Measurements from ENCODE around the gene HMCES.
A peak's percentile ranks its signal among the peaks of the same experiment; 100 is the strongest.

Gene HMCES

DNA sequence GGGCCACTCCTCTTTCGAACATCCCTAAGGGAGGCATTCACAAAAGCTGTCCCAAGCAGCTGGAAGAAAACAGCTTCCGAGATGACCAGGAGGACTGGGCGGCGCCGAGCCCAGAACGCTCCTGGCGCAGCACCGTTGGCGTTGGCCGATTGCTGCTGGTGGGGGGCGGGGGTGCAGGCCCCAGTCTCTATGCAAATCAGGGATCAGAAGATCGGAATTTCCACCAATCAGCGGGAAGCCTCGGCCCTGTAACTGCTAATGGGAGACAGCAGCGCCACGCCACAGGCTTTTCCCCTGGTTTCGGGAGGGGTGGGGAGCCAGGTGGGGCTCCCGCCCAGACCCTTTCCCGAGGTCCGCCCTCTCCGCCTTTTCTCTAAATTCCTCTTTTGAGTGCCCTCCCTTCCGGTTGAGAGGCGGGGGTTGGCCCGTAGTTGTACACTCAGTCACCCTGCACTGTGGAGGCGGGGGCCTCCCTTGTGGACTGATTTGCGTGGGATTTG lies 27.0 kb downstream of the HMCES start:
- peak; percentile 78 for DNase-seq

DNA sequence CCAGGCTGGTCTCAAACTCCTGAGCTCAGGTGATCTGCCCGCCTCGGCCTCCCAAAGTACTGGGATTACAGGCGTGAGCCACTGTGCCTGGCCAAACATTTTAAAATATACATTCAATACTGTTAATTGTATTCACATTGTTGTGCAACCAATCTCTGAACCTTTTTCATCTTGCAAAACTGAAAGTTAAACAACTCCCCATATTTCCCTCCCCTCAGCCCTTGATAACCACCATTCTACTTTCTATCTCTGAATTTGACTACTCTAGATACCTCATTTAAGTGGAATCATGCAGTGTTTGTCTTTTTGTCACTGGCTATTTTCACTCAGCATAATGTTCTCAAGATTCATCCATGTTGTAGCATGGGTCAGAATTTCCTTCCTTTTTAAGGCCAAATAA lies 30.0 kb downstream of the HMCES start:
- DNase-seq: no peak

DNA sequence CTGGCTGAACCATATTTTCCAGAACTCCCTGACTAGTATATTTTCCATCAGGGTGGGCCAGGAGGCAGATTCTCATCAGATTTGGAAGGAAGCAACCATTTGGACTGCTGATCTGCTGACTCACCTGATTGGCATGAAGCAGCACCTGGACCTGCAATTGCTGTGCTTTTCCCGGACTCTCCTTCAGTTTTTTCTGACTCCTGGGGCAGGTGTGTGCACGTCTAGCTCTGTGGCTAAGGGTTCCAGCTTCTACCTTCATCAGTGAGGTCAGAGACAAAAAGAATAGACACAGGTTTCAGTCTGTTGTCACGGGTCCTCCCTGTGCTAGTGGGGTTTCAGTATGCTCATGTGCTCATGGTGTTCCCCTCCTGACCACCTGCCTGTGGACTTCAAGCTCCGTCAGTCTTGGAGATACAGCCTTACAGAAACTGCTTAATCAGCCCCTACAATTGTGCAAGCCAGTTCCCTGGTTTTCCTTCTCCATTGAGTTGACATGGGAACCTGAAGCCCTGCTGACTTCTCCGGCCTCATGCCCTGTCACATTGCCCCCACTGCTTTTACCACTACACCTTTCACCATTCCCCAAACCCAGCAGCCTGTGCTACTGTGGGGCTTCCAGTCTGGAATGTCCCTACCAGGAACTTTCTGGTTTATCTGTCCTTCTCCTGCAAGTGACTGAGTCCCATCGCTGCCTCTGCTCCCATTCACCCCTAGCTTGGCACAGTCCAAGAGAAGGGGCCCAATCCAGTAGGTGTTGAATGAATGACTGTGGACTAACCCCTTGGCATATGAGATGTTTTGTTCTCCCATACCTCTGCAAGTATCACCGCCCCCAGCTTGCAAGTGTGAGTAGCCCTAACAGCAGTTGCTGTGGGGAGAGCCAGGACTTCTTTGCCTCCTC lies 31.7 kb downstream of the HMCES start:
- no peak for DNase-seq

DNA sequence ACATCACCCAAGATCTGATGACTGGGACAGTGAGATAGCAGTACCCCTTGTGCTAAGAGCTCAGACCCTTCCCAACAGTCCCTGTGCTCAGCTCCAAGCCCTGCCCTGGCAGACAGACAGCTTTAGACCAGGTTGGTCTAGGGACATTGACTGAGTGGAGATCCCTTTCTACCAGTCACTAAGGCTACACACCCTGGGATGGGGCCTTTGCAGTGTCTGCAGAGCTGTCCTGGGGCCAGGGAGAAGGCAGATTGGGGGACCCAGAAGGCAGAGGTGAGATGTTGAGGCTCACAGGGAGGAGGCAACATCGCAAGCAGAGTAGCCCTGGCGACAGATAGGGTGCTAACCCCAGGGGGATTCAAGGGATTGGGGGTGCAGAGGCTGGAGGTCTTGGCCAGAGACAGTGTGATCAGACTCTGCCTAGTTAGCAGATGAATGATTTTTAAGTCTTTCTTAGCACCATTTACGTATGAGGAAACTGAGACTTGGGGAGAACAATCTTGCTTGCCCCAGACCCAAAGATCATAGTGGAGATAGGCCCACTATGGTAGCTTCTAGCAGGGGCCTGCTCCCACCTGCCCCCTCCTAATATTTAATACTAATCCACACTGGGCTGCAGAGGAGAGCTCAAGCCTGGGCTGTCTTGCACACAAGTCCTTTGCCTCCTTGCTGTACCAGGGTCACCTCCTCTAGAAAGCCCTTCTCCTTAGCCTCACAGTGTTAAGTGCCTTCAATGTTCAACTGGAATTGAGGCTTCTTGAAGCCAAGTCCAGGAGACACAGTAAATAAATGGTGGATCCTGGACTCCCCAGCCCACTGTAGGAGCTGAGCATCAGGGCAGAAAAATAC lies 32.6 kb downstream of the HMCES start:
- no peak for DNase-seq

DNA sequence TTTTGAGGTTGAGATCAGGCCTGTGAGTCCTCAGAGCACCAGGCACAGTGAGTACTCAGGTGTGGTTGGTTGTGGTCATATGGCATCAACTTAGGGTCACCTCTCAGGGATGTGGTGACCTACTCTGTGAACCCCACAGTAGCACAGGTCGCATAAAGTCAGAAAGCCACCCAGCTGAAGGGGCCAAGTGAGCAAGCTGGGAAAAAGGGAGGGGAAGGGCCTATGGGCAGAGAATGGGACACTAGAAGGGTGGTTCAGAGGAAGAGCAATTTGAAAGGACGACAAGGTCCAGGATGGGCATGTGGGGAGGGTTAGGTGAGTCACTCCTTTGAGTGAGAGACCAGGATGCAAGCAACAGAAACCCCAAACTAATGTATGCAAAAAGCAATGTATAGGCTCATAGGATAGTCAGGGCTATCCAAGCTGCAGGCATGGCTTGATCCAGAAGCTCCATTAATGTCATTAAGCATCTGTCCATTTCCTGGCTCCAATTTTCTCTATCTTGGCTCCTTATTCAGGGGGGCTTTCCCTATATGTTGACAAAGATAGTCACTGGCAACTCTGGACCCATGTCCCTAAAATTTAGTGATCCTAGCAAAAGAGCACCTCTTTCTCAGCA lies 33.5 kb downstream of the HMCES start:
- no peak for DNase-seq

DNA sequence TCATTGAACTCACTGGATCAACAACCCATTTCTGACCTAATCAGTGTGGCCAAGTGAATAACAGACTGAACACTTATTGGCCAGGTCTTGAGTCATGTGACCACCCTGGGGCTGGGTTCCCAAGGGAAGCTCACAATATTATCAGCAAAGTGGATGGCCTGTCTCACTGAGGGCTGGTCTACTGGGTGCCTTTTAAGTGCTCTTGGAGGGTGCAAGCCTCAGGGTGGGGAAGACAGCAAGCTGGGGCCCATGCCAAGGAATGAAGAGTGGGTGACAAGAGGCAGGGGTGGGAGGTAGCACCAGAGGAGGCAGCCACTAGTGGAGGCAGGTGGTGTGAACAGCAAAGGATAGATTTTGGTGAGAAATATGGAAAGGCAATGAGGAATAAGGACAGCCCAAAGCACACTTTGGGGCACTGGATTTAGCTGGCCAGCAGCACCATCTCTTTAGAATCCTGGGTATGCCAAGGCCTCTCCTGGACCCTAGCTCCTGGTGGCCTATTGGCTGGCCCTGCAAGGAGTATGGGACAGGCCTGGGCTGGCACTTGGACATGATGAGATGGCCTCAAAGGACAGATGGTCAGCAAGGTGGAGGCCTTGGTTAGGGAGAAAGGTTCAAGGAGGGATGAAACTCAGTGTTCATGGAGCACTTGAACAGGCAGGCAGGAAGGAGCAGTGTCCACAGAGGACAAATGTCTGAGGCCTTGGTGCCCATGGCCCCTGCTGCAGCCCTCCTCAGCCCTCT lies 34.2 kb downstream of the HMCES start:
- DNase-seq: no peak

DNA sequence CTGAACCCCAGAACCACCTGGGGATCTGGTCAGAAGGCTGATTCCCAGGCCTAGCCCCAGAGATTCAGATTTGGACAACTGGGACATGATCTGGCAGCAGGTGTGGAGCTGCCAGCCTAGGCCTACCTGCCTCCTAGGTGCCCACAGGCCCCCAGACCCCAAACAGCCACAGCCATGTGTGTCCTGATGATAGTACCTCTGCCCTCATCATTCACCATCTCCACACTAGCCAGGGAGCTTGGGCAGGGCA lies 34.7 kb downstream of the HMCES start:
- DNase-seq: no peak

DNA sequence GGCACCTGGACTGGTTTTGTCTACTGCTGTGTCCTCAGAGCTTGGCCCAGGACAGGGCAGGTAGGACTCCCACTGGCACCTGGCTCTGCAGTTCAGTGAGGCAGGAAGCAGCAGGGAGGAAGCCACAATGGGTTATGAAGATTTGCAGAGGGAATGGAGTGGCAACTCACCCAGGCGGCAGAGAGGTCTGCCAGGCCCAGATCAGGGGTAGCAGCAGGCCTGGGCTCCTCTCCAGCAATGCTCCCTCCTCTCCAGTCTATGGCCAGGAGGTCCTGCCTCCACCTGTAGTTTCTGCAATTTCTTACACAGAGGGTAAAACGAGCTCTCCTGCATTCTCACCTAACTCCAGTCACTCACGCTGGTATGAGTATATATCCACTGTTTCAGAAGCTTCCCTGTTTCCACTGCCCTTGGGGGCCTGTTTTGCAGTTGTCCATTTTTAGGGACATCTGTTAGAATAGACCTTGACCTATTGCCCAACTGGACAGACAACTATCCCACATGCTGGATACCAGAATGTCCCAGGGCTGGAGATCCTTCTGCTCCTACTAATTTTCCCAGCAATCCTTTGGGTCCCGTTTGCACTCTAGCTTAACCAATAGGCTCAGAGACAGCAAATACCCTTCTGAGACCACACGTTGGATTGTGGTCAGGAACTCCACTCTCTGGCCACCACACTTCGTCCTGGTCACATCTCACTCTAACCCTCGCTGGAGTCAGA lies 35.2 kb downstream of the HMCES start:
- no peak for DNase-seq

DNA sequence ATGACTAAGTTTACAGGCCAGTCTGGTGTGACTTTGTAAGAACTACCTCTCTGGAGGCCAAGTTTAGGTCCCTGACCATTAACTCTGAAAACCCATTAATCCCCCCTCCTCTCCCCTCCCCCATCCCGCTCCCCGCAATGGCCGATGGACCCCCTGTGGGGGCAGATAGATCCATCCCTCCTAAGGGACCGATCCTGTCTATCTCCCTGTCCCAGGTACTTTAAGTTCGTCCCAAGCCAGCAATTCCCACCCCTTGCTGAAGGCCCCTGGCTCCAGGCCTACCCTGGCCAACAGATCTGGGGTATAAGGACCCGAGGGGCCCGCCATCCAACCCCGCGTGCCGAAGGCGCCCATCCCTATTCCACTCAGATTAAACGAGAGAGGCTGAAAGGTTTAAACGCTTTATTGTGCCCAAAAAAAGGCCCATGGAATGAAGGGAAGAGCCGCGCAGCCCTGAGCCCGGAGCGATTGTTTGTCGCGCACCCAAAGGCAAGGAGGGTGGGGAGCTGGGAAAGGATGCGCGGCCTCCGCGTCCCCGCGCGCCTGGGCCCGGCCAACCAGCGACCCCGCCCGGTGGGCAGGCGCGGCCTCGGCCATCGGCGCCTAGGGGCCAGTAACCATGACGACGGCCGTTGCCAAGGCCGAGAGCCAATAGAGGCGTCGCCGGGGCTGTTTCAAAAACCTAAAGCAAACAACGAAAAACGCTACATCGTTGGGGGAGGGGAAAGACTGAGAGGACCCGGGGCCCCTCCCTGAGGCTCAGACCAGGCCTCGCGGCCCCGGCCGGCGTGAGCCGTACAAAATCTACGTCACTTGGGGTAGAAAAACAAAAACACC lies 35.9 kb downstream of the HMCES start:
- DNase-seq: peak; percentile 36

DNA sequence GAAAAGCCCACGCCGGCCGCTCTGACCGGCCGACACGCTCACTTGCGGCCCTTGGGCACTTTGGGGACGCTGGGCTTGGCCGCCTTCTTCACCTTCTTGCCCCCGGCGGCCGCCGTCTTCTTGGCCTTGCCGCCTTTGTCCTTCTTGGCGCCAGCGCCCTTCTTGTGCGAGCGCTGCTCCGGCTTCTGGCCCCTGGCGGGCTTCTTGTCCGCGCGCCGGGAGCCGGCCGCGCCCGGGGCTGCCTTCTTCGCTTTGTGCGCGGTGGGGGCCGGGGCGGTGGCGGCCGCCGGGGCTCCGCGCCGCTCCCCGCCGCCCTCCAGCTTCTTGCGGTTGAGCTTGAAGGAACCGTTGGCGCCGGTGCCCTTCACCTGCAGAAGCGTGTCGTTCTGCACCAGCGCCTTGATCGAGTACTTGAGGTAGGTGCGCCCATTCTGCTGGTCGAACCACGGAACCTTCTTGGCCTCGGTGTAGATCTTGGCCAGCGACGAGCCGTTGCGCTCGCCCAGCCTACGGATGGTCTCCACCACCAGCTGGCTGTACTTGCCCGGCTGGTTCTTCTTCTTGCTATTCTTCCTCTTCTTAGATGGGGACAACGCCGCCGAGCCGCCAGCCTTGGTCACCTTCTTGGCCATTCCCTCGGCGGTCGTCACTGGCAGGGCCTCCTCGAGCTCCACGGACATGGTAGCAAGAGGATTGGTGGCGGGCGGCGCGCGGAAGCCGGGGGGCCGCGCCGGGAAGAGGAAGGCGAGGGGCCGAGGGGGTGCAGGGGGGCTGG lies 36.7 kb downstream of the HMCES start:
- no peak for DNase-seq

DNA sequence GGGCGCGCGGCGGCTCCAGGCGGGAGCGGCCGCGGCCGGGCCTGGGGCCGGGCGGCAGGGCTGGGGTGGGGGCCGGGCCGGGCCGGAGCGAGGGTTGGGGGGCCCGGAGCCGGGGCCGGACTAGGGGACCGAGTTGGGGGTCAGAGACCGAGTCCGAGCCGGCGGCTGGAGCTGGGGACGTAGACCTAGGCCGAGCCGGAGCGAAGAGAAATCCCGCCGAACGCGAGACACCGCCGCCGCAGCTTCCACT lies 37.3 kb downstream of the HMCES start:
- DNase-seq: no peak

DNA sequence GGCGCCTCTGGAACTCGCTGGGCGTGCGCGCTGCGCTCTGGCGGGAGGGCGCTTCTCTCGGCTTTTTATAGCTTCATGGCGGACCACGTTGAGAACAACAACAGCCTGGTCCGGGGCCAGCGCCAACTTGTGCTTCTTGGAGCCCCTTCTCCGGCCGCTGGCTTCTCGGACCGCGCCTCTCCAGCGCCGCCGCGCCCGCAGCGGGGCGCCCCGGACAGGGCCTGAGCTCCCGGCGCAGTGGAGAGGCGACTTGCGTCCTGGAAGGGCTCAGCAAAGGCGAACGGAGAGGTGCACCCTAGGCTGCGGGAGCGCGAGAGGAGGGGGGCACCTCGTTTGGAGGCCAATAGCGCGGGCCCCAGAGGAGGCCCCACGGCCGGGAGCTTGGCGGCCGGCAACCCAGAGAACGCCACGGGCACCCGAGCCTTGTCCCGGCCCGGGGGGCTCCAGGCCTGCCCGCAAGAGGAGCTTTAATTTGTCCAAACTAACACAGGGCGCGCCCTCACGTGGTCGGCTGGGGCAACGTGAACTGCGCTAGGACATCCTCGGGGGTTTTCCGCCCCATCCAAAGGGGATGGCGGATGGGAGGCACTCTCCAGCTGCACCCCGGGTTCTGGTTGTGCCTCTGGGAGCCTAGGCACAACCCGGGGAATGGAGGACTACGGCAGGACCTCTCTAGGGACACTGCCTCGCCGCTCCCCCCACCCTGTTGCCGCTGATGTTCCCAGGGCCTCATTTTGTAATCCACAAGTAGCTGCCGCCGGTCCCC lies 37.8 kb downstream of the HMCES start:
- peak; percentile 53 for DNase-seq

DNA sequence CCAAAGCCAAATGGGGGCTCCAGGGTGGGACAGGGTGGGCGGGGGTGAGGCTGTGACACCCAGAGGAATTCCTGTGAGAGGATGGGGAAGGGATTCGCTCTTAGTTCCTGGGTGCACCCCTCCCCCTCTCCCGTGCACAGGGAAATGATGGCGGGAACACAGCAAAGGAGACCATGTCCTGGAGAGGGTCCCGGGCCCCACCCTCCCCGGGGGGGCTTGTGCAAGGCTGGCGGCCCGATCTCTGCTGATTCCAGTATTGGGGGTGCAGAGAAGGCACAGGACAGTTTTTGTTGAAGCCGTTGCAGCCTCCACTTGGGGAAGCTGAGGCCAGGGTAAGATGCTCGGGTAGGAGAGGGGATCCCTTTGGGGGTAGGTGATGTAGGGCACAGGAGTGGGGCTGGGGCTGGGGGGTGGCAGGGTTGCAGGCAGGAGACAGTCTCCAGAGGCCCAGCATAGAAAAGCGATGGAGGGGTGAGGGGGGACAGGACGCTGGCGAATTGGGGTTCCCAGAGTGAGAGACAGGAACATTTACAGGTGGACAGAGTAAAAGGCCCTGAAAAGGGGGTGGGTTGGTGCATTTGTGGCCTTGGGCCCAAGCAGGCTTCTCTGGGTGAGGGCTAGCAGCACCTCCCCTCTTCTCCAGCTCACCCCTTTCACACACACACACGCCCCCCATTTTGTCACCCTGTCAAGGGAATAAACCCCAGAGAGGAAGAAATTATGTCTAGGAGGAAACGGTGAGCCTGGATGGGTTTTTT lies 38.5 kb downstream of the HMCES start:
- no peak for DNase-seq

DNA sequence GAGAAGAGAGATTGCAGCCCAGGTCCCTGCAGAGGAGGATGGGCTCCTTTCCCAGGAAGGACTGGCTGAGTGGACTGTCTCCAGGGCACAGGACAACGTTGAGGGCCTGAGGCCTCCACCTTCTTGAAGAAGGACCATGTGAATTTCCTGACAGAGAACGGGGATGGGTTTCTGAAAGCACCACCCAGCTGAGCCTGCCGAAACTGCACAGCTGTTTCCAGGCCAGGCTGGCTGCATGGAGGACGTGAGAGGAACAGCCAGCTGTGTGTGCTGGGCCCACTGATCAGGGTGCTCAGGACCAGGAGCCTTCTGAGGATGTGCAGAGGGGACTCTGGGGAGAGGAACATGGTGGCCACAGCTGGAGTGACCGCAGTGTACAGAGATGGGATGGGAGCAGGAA lies 39.2 kb downstream of the HMCES start:
- DNase-seq: no peak

DNA sequence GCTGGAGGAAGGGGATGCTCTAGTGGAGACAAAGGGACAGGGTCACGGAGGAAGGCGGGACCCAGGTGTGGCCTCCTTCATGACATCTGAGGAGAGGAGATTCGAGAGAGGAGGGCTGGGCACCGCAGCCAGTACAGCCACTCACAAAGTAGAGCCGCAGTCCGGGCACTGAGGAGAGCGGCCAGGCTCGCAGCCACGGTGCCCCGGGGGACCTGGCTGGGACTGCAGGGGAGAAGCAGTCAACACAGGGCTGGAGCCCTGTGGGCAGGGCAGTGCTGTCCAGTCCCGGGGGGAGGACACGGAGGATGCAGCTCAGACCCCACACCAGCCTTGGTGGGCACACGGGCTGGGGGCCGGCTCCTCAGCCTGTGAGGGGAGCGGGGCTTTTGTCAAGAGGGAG lies 40.3 kb downstream of the HMCES start:
- DNase-seq: no peak

DNA sequence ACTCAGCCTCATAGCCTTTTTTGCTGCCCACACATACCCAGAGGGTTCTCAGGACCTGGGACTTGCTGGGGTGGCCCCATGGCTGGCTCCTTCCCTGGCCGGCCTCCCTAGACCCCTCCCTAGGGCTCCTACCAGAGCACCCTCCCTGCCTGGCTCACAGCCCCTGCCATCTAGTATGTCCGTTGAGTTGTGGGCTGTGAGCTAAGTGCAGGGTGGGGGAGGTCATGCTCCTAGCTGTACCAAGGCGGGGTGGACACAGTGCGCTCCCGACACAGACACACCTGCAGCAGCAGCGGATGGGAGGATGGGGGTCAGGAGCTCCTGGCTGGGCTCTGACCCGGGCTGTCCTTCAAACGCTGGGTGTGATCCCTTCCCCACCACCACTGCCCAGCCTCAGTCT lies 41.6 kb downstream of the HMCES start:
- no peak for DNase-seq

DNA sequence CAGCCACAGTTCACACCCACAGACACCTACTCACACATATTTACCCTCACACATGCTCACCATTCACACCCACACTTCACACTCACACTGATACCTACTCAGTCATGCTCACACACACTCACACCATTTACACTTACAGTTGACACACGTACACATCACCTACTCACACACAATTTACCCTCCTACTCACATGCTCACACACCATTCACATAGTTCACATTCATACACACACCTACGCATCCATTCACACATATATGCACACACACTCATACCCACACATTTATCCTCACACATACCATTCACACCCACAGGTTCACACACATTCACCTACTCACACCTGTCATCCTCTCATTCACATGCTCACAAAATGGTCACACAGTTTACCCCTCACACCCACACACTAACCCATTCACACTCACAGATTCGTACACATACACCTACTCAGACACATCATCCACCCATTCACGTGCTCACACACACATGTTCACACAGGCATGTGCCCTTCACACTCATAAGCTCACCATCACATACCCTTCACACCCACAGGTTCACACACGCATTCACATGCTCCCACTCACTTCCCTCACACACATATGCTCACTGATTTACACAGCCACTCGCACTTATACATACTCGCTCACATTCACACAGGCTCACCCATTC lies 42.3 kb downstream of the HMCES start:
- DNase-seq: no peak

DNA sequence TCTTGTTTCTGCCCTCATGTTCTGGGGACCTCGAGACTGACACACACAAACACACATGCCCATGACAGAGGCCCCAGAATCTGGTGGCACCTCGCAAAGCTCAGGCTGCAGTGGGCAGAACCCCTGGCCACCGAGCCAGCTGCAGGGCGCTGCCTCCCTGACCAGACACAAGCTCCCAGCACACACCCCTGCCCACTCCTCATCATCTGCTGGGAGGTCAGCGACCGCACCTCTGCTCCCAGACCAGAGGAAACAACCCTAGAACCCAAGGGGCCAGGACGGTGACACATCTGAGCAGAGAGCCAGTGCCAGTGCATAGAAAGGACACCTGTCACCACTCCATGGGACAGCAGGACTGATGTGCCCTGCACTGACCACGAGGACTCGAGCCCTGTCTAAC lies 43.2 kb downstream of the HMCES start:
- DNase-seq: no peak

Data from NCI-H1048 (cell line).